GM19023 (cell line): ENCODE results near the gene TTYH2.

ENCODE experiments used
- ATAC-seq: cut with Tn5 transposase; IDR thresholded peaks from one replicate; pipeline ENCODE4 v1.9.1; 2021; ENCODE audit warnings: mild to moderate bottlenecking, moderate library complexity; ENCODE audit not compliant: unreplicated experiment

The TTYH2 gene

DNA sequence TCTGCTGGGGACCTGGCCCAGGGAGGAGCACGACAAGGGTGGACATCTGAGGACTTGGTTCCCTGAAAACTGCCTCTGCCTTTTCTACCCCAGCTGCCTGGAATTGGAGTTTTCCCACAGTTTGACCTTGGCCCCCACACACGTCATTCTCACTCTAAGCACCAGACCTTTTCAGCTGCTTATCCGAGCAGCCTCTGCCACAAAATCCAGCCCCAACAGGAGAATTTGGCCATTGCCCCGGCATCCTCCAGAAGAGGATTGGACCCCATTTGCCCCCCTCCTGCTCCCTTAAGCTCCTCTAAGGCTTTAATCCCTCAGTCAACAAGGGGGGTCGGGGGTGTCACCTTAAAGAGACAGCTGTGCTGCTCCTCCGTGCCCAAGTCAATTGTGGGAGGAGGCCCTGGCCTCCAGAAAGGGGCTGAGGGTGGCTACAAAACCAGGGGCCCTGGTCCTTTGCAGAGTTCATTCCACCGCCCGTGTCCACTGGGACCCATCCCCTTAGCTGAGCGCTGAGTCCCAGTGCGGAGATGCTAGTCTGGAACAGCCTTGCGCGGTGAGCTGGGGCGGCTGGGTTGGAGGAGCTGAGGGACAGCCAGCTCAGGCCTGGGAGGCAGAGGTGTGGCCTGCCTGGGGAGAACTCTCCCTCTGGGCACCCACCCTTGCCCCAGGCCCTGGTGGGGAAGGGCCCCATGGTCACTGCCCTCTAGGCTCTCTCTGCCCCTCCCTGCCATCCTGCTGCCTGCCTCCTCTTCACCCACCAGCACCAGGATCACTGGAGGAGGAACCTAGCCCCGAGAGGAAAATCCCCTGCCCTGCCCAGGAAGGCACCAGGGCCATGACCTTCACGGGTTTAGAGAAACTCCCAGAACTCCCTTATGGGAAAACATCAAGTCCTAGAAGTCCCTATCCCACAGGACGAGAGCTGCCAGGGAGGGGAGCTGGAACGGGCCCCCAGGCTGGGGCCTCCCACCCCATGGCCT, 18.8 kb downstream of the TTYH2 start:
- ATAC-seq: no peak

GRCh38 chr17:74233937-74234336, 20.6 kb downstream of the TTYH2 start:
- no peak for ATAC-seq

DNA sequence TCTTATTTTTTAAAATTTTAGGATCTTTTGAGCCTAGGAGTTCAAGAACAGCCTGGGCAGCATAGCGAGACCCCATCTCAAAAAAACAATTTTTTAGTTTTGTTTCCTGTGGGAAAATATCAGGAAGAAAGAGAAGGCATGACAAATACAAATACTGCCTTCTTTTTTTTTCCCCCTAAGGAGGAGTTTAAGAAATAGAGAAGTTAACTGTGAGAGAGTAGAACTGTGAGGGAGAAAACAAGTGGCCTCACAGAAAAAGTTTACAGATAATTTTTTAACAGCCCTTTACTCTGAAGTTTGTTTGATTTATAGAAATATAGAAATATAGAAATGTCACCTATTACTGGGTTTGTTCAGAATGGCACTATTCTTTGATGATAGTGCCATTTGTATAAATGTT, 21.1 kb downstream of the TTYH2 start:
- no peak for ATAC-seq

GRCh38 chr17:74235040-74235581, 21.7 kb downstream of the TTYH2 start:
- no peak for ATAC-seq

GRCh38 chr17:74235911-74236371, 22.6 kb downstream of the TTYH2 start:
- ATAC-seq: no peak

DNA sequence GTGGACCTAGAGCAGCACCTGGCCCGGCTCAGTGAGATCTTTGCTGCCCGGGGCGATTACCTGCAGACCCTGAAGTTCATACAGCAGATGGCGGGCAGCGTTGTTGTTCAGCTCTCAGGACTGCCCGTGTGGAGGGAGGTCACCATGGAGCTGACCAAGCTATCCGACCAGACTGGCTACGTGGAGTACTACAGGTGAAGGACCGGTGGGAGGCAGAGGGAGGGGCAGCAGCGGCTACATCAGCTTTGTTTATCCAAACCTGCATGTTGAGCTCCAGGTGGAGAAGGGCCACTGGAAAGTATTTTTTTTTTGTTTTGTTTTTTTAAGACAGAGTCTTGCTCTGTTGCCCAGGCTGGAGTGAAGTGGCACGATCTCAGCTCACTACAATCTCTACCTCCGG, 23.9 kb downstream of the TTYH2 start:
- no peak for ATAC-seq

DNA sequence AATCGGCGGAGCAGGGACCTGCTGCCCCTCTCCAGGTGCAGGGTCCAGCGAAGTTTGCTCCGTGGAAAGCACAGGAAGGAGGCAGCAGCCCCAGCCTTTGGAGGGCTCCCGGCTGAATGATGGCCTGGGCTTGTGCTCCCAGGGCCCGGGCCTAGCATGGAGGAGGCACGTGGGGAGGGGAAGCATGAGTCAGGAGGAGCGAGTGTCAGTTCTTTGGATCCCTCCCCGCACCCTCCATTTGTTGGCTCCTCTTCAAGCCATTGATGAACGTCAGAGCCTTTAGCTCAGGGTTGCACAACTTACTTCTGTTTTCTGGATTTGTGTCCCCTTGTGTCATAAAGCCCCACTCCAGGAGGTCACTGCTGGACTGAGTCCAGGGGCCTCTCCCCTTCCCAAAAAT, 25.8 kb downstream of the TTYH2 start:
- ATAC-seq: no peak

GRCh38 chr17:74240618-74241205, 27.3 kb downstream of the TTYH2 start:
- ATAC-seq: no peak

DNA sequence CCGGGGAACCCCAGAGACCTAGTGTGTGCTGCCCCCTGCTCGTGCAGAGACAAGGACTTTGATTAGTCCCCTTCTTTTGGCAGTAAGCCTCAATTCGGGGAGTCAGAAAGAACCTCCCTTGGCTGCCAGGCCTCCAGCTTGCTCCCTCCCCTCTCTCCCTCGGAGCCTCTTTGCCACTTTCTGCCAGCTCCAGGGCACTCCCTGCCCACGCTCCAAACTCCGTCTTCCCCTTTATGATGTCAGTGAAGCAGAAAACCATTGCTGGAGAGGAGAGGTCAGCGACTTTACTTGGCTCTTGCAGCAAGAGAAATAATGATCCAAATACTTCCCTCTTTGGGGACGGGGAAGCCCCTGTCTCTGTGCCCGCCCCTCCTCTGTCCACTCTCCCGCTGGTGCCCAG, 28.1 kb downstream of the TTYH2 start:
- ATAC-seq: no peak

DNA sequence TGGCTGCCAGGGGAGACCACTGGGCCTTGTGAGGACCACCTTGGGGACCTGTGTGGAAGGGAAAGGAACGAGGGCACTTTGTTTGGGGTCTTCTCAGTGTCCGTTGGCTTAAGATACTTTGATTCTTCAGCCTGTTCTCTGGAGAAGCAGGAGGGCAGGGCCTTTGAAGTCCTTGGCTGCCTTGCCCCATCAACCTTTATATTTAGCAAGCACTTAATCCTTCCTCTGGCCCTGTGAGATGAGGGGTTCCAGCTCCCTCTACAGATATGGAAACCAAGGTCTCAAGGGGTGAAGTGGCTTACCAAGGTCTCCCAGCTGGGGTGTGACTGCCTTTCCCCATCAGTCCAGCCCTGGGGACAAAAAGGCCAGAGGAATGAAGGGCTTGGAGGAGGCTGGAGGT, 28.5 kb downstream of the TTYH2 start:
- no peak for ATAC-seq

DNA sequence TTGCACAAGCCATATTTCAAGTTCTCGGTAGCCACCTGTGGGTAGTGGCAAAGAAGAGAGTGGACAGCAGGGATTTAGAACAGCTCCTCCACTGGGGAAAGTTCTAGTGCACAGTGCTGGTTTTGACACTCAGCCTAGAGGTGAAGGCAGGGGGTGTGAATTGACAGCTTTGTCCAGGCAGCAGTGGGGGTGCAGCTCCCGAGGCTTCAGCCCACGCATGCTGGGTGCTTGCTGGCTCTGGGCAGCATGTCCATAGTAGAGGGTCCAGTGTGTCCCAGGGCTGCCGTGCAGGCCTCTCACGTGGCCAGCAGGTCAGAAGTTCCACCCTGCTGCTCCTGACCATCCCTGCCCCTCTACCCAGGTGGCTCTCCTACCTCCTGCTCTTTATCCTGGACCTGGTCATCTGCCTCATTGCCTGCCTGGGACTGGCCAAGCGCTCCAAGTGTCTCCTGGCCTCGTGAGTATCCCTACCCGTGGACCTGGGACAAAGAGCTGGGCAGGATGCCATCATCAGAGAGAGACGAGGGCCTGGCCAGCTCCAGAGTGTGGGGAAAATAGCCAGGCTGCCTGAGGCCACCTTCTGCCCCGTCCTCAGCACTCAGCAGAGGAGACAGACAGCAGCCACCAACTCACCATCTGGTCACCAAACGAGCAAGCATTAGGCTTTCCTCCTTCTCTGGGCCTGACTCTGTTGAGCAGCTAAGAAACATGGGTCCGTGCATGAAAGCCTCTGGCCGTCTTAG, 29.8 kb downstream of the TTYH2 start:
- ATAC-seq: no peak

GRCh38 chr17:74244128-74244527, 30.8 kb downstream of the TTYH2 start:
- ATAC-seq: no peak

DNA sequence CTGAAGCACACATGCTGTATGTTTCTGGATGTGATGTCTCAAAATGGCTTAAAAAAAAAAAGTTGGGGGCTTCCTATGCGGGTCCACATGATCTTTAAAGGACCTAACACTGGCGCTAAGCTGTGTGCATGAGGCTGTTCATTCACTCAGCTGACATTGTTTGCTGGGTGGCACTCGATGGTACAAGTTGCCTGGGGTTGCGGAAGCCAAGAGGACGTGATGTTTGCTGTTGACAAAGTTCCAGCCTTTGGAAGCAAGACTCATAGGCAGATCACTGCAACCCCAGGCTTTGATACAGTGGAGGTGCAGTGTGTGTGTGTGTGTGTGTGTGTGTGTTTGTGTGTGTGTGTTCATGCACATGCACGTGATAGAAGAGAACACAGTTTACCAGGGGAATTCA, 31.2 kb downstream of the TTYH2 start:
- no peak for ATAC-seq

DNA sequence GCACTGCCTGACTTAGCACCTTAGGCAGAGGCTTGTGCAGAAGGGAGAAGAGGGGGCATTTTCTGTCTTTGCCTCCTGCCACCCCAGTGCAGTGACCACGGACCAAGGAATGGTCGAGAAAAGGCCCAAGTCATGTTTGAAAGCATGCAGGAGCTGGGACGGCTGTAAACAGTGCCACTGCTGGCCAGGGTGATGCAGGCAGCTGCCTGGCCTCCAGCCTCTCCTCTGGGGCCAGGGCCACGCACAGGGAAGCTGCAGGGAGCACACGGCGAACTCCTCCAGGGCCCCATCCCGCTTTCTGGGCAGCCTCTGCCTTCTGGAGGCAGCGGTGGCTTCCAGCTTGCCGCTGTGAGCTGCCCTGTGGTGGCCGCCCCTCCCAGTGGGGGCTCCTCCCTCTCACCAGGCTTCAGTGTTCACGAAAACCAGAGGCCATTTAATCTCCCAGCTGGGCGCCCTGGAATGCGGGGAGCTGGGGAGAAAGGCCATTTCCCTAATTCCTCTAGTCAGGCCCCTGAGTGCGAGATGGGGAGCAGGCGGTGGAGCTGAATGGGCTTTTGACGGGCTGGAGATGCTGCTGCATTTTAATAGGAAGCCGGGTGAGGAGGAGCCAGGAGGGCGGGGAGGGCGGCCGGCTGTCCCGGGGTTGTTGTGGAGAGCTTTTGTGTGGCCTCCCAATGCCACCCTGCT, 31.9 kb downstream of the TTYH2 start:
- ATAC-seq: no peak

DNA sequence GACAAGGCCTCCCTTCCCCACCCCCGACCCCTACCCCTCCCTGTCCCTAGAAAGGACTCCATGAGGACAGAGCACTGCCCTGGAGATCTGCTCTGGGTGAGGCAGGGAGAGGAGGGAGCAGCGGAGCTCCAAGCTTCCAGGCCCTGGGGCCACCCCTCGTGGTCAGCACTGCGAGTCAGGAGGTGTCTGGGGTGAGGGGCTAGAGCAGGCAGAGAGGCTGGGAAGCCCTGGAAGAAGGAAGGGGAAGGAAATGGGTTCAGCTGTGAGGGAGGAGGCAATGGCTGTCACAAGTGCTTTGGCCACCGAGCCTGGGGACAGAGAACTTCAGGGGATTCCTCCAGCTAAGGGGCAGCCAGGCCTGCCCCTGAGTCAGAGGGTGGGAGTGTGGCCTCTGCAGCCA, 32.5 kb downstream of the TTYH2 start:
- no peak for ATAC-seq

DNA sequence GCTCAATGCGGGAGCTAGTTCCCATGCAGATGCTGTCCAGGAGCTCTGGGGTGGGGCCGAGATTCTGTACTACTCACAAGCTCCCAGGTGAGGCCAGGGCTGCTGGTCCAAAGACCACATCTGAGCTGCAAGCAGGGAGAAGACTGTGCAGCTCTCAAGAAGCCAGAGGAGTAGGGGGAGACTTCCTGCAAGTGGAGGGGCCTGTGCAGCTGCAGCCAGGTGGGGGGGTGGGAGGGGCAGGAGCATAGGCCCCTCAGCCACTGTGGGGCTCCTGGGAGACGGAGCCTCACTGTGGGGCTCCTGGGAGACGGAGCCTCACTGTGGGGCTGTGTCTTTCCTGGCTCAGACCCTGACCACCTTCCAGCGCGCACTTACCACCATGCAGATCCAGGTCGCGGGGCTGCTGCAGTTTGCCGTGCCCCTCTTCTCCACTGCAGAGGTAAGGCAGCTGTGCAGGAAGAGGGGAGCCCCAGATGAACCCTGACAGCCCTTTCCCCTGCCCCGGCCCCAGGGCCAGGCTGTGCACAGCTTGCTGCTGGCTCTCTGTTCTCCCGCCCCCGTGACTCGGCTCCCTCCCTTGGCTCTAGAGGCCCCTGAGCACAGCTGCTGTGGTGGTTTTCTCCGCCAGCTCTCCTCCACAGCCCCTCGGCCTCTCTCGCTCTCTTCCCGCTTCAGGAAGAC, 36.4 kb downstream of the TTYH2 start:
- ATAC-seq: no peak

- ATAC-seq: no peak
Observed at GRCh38 chr17:74250324-74250995, 37.1 kb downstream of the TTYH2 start.

- ATAC-seq: no peak
Observed at GRCh38 chr17:74251051-74251450, 37.7 kb downstream of the TTYH2 start.

- no peak for ATAC-seq
Observed at GRCh38 chr17:74251569-74251968, 38.2 kb downstream of the TTYH2 start.

DNA sequence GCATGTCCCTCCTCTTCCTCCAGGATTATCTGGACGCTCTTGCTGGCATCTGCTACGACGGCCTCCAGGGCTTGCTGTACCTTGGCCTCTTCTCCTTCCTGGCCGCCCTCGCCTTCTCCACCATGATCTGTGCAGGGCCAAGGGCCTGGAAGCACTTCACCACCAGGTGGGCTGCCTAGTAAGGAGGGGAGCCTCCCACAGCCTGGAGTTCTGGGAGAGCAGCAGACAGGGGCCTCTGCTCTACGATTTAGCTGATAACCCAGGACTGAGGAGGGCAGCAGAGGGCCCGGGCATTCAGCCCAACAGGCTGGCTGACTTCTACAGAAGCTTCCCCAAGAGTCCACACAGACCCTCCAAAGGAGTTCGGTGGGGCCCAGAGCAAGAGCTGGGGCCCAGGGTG, 38.8 kb downstream of the TTYH2 start:
- ATAC-seq: no peak
